ENCODE measurements around the gene PRPF19. TPM values are rescaled to one million over a fixed set of nuclear protein-coding genes. Genes with fewer than 3 reads are reported as not detected.

Gene PRPF19
- total RNA-seq, 2 donors from 2014 or later = 66.7 to 87.5 TPM

DNA sequence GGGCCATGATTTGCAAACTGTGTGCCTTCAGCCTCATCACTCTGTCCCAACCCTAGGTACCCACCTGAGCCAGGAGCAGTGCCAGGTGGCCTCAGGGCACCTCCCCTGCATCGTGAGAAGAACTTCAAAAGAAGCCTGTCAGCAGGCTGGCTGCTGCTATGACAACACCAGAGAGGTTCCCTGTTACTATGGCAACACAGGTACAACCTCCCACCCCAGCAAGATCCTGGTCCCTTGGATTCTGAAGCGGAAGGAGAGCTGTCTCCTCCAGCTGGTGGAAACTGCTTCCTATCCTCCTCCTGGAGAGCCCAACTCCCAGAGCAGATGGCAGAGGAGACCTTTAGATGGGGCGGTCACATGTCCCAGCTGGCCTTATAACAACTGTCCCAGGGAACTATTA is 36.1 kb downstream of the PRPF19 start:
- DNase-seq = no peak
- Mint-ChIP-seq H3K36me3 (ENCODE audit: low read depth) (no peaks in the 10 kb centered on the region), H3K4me1 (peaks cover 6% of the 10 kb centered on the region), H3K27me3 (peaks cover 7% of the 10 kb centered on the region), H3K27ac (no peak overlapping the region), H3K4me3 (no peak overlapping the region)
- ATAC-seq = no peak
- no peaks in the 10 kb centered on the region for H3K9me3 ChIP-seq (ENCODE audit: control insufficient read depth, low read length, poor library complexity, severe bottlenecking)

DNA sequence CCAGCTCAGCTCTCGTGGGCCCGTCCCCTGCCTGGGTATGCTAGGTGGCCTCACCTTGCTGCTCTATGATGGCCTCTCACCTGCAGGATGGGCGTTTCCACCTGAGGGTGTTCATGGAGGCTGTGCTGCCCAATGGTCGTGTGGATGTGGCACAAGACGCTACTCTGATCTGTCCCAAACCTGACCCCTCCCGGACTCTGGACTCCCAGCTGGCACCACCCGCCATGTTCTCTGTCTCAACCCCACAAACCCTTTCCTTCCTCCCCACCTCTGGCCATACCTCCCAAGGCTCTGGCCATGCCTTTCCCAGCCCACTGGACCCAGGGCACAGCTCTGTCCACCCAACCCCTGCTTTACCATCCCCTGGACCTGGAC is 36.9 kb downstream of the PRPF19 start:
- H3K36me3 Mint-ChIP-seq (ENCODE audit: low read depth) = no peaks in the 10 kb centered on the region
- H3K4me1 Mint-ChIP-seq = peaks cover 6% of the 10 kb centered on the region
- no peaks in the 10 kb centered on the region for H3K9me3 ChIP-seq (ENCODE audit: control insufficient read depth, low read length, poor library complexity, severe bottlenecking)
- no peak overlapping the region for H3K4me3 Mint-ChIP-seq
- no peak overlapping the region for H3K27ac Mint-ChIP-seq
- ATAC-seq (no peak), DNase-seq (no peak)
- H3K27me3 Mint-ChIP-seq = peaks cover 7% of the 10 kb centered on the region

DNA sequence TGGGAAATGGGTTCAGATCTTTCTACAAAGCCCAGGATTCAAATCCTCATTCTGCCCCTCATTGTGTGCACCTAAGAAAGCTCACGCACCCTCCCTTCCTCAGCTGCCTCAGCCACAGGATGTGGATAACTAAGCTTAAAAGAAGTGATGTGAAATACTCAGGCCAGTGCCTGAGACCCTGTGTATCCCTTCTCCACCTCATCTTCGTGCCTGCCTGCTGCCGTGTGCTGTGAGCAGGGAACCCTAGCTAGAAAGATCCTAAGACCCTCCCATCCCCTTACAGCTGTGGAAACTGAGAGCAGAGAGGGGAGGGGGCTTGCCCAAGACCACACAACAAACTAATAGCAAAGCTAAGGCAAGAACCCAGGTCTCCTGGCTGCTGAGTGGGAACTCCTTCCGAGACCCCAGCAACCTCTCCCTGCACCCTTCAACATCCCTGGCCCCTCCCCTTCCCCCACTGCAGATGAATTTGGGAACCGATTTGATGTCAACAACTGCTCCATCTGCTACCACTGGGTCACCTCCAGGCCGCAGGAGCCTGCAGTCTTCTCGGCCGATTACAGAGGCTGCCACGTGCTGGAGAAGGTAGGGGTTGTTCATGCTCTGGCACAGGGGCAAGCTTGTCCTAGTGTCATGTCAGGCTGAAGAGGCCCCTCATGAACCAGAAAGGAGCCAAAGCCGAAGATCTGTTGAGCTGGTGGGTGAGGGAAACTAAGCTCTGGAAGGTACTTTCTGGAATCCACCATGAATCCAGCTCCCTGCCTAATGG is 37.5 kb downstream of the PRPF19 start:
- DNase-seq (no peak), ATAC-seq (no peak)
- Mint-ChIP-seq H3K4me3 (peak overlapping the region; percentile 12), H3K27me3 (peaks cover 7% of the 10 kb centered on the region), H3K36me3 (ENCODE audit: low read depth) (no peaks in the 10 kb centered on the region), H3K4me1 (peaks cover 6% of the 10 kb centered on the region), H3K27ac (no peak overlapping the region)
- H3K9me3 ChIP-seq (ENCODE audit: control insufficient read depth, low read length, poor library complexity, severe bottlenecking) = no peaks in the 10 kb centered on the region

DNA sequence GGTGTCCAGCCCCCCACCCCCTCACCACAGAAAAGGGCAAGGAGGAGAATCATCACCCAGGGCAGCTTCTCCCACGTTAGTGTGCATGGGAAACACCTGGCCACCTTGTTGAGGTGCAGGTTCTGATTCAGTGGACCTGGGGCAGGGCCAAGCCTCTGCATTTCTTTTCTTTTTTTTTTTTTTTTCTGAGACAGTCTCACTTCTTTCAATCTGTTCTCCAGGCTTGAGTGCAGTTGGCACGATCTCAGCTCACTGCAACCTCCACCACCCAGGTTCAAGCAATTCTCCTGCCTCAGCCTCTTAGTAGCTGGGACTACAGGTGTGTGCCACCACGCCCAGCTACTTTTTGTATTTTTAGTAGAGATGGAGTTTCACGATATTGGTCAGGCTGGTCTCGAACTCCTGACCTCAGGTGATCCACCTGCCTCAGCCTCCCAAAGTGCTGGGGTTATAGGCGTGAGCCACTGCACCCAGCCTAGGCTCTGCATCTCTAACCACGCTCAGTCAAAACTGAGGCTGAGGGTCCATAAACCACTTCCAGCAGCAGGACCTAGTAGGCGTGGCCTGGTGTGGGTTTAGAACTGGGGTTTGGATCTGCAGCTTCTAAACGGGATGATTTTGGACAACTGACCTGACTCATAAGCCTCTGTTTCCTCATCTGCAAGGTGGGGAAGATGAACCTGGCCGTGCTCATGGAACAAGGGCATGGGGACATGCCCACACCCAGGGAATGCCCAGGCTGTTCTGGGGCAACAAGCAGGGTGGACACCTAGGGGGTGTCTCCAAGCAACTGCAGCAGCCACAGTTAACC is 38.3 kb downstream of the PRPF19 start:
- Mint-ChIP-seq H3K36me3 (ENCODE audit: low read depth) (no peaks in the 10 kb centered on the region), H3K27me3 (peaks cover 7% of the 10 kb centered on the region), H3K27ac (no peak overlapping the region), H3K4me1 (peaks cover 5% of the 10 kb centered on the region), H3K4me3 (no peak overlapping the region)
- ATAC-seq = no peak
- H3K9me3 ChIP-seq (ENCODE audit: control insufficient read depth, low read length, poor library complexity, severe bottlenecking) = no peaks in the 10 kb centered on the region
- no peak for DNase-seq

DNA sequence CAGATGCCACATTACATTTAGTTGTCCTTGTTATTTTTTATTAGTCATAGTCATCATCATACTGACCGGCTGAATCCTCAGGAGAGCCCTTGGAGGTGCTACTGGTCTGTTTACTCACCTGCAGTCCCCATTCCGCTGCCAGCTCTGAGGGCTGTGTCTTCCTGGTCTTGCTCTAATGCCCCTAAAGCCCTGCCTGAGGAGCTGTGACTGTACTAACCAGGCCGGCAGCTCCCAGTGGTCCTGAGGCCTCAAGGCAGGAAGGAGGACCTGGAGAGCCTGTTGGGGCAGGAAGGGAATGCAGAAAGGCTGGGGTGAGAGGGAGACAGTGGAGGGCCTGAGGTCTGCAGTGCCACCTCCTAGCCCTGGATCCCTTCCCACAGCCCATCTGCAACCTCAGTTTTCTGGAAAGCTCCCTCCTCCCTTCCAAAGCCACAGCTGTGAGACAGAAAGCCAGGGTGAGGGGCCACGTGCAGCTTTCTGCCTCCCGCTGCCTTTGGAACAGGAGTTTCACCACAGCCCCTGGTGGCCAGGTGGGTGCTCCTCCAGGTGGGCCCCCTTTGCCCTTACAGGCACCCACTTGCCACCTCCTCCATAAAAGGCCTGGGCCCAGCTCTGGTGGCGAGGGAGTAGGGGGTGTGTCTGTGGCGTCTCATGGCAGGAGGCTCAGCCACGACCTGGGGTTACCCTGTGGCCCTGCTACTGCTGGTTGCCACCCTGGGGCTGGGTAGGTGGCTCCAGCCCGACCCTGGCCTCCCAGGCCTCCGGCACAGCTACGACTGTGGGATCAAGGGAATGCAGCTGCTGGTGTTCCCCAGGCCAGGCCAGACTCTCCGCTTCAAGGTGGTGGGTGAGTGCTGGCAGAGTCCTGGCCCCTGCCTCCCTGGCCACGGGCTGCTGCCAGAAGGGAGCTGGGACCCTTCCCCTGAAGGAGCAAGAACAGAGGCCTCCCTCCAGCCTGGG is 39.2 kb downstream of the PRPF19 start, which contains the start of gene ZP1:
Gene ZP1 (plus strand): TSS at position 632 of the 960 bp plus-strand sequence. CDS start 20 bp downstream, at position 652.
- H3K4me3 Mint-ChIP-seq = no peak within 1 kb of the TSS
- H3K27ac Mint-ChIP-seq = peak within 1 kb of the TSS; percentile 21
- peaks cover 7% of the 10 kb centered on the region for H3K27me3 Mint-ChIP-seq
- no peaks in the 10 kb centered on the region for H3K9me3 ChIP-seq (ENCODE audit: control insufficient read depth, low read length, poor library complexity, severe bottlenecking)
- ATAC-seq = no peak
- no peak for DNase-seq
- H3K36me3 Mint-ChIP-seq (ENCODE audit: low read depth) = no peaks in the 10 kb centered on the region
- peaks cover 4% of the 10 kb centered on the region for H3K4me1 Mint-ChIP-seq

DNA sequence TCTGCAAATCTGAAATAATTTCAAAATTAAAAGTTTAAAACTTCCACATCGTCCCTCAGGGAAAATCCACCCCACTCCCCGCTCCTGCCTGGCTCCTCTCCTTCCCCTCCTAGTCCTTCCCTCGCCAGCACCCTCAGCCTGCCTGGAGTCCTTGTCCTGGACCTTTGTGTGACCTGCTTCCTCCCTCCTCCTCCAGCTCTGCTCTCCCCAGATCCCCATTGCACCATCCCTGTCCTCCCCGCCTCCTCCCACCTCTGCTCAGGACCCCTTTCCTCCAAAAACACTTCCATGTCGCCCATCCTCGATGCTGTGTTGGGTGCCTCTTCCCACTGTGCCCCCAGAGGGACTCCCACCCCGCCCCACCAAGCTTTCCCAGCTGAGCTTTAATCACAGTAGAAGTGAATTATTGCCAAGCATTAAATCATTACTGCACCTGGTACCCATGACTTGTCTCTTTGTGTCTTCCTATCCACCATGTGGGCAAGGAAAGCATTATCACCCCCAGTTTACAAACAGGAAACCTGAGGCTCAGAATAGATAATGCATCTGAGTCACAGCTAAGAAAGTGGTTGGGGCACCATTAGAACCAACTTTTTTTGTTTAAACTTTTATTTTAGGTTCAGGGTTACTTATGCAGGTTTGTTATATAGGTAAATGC is 41.4 kb downstream of the PRPF19 start:
- no peak overlapping the region for H3K4me3 Mint-ChIP-seq
- no peak for DNase-seq
- no peak overlapping the region for H3K27ac Mint-ChIP-seq
- H3K9me3 ChIP-seq (ENCODE audit: control insufficient read depth, low read length, poor library complexity, severe bottlenecking) = no peaks in the 10 kb centered on the region
- peaks cover 7% of the 10 kb centered on the region for H3K27me3 Mint-ChIP-seq
- no peak for ATAC-seq
- peaks cover 4% of the 10 kb centered on the region for H3K4me1 Mint-ChIP-seq
- H3K36me3 Mint-ChIP-seq (ENCODE audit: low read depth) = no peaks in the 10 kb centered on the region

DNA sequence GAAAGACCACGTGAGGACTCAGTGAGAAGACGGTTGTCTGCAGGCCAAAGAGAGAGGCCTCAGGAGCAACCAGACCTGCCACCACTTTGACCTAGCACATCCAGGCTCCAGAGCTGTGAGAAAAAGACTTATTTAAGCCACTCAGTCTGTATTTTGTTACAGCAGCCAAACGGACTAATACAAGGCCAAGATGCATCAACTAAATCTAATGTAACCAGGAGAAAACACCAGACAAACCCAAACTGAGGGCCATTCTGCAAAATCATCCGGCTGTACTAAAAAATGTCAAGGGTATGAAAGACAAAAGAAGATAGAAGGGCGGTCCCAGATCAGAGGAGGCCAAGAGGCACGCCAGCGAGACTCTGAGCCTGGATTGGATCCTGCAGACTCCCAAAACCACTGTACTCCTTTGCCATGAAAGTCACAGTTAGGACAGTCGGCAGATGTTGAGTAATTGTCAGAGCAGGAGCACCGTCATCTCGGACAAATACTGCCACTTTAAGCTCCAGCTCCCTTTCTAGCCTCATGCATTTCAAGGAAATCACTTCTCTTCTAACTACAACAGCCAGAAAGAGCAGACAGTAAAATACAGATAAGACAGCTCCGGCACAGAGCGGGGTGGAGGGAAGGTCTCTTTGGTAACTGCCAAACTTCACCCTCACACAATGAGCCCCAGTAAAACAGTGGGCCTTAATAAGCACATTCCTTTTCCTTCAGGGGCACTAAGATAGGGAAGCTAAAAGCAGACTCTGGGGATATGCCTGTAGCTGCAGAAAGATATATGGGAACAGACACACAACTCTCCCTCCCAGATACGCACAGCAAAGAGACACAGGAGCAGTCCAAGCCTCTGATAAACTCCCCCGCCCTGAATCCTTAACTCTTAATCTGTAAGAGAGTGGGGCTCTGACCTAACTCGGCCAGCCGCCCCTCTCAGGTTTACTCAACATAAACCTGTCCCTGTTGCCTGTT is 42.5 kb downstream of the PRPF19 start:
- no peak overlapping the region for H3K27ac Mint-ChIP-seq

DNA sequence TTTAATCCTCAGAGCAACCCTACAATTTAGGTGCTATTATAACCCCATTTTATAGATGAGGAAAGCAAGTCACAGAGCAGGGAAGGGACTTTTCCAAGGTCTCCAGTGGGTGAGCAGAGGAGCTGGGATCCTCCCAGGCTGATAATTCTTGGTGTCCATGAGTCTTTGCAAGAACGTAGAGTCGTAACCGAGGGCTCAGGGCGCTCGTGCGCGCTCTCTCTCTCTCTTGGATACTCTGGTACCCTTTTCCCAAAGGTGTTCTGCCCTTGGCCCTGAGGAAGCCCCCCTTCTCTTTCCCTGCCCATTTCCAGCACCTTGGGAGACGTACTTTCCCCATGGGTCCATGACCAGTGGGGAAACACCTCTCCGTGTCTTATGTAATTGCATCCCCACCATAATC is 44.2 kb downstream of the PRPF19 start:
- no peak for DNase-seq
- H3K9me3 ChIP-seq (ENCODE audit: control insufficient read depth, low read length, poor library complexity, severe bottlenecking) = no peaks in the 10 kb centered on the region
- no peak for ATAC-seq
- H3K4me3 Mint-ChIP-seq = no peak overlapping the region
- H3K36me3 Mint-ChIP-seq (ENCODE audit: low read depth) = no peaks in the 10 kb centered on the region
- no peaks in the 10 kb centered on the region for H3K27me3 Mint-ChIP-seq
- H3K4me1 Mint-ChIP-seq = peaks cover 5% of the 10 kb centered on the region
- H3K27ac Mint-ChIP-seq = no peak overlapping the region

More for the DNA sequence above, 42.5 kb downstream of the PRPF19 start:
- DNase-seq (no peak), ATAC-seq (no peak)
- no peaks in the 10 kb centered on the region for H3K4me1 Mint-ChIP-seq
- no peaks in the 10 kb centered on the region for H3K36me3 Mint-ChIP-seq (ENCODE audit: low read depth)
- no peaks in the 10 kb centered on the region for H3K9me3 ChIP-seq (ENCODE audit: control insufficient read depth, low read length, poor library complexity, severe bottlenecking)
- no peak overlapping the region for H3K4me3 Mint-ChIP-seq
- H3K27me3 Mint-ChIP-seq = no peaks in the 10 kb centered on the region

DNA sequence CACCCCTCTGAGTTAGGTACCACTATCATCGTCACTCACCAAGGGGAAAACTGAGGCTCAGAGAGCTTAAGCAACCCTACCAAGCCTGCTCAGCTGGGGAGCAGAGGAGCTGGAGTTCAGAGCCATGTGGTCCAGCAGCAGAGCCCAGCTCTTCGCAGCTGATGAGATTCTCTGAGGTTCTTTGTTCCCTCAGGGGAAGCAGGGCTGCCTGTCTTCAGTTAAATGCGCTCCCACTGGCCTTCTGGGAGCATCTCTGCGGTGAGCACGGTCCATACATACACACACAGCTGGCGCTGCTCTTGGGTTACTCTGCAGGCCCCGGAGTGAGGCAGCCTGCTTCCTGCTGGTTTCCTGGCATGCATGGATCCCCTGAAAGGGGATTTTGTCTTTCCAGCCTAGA is 45.4 kb downstream of the PRPF19 start:
- no peak overlapping the region for H3K4me3 Mint-ChIP-seq
- no peaks in the 10 kb centered on the region for H3K27me3 Mint-ChIP-seq
- no peaks in the 10 kb centered on the region for H3K9me3 ChIP-seq (ENCODE audit: control insufficient read depth, low read length, poor library complexity, severe bottlenecking)
- H3K27ac Mint-ChIP-seq = no peak overlapping the region
- ATAC-seq (no peak), DNase-seq (no peak)
- no peaks in the 10 kb centered on the region for H3K36me3 Mint-ChIP-seq (ENCODE audit: low read depth)
- H3K4me1 Mint-ChIP-seq = peaks cover 5% of the 10 kb centered on the region

DNA sequence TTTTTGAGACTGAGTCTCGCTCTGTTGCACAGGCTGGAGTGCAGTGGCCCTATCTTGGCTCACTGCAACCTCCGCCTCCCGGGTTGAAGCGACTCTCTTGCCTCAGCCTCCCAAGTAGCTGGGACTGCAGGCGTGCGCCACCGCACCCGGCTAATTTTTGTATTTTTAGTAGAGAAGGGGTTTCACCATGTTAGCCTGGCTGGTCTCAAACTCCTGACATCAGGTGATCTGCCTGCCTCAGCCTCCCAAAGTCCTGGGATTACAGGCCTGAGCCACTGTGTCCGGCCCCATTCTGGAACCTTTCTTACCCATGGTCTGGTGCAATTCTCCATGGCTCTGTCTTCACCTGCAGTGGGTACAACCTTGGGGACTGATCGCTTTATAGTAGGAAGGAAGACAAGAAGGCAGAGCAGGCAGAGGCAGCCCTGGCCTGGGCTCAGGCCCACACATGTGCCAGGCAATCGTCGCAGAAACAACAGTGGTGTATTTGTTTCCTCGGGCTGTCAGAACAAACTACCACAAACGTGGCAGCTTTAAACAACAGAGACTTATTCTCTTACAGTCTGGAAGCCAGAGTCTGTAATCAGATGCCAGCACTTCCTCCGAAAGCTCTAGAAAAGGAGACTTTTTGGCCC is 46.7 kb downstream of the PRPF19 start:
- H3K27me3 Mint-ChIP-seq = no peaks in the 10 kb centered on the region
- H3K4me3 Mint-ChIP-seq = no peak overlapping the region
- DNase-seq = no peak
- no peaks in the 10 kb centered on the region for H3K9me3 ChIP-seq (ENCODE audit: control insufficient read depth, low read length, poor library complexity, severe bottlenecking)
- peak overlapping the region; percentile 47 for H3K27ac Mint-ChIP-seq
- peaks cover 5% of the 10 kb centered on the region for H3K4me1 Mint-ChIP-seq
- no peak for ATAC-seq
- no peaks in the 10 kb centered on the region for H3K36me3 Mint-ChIP-seq (ENCODE audit: low read depth)

DNA sequence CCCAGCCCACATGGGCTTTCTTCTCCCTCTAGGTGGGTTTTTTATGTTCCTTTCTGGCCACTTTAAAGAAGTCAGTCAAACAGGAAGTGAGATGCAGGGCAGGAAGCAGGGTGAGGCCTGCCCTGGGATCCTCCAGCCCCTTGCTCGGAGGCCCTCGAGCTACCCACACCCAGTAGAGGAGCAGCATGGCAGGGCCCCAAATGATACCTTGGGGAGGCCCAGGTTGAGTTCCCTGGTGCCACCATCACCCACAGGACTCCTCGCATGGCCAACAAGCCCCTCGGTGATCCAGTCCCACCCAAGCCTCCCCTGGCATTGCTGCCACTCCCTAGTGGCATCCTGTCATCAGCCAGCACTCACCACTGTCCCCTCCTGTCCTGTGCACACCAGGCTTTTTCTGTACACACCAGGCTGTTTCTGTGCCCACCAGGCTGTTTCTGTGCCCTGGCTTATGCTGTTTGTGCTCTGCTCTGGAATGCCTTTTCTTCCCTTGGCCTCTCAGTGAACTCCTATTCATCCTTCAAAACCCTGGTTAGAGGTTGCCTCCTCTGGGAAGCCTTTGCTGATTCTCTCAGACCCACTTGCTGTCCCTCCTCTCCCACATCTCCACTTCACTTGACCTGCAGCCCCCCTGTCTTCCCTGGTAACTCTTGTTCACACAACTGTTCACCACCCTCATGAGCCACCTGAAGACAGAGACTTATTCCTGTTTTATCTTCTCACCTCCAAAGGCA is 47.5 kb downstream of the PRPF19 start:
- Mint-ChIP-seq H3K36me3 (ENCODE audit: low read depth) (no peaks in the 10 kb centered on the region), H3K4me3 (no peak overlapping the region)
- no peak for ATAC-seq

More for the DNA sequence above, 47.5 kb downstream of the PRPF19 start:
- H3K4me1 Mint-ChIP-seq = peaks cover 5% of the 10 kb centered on the region
- H3K9me3 ChIP-seq (ENCODE audit: control insufficient read depth, low read length, poor library complexity, severe bottlenecking) = no peaks in the 10 kb centered on the region
- no peaks in the 10 kb centered on the region for H3K27me3 Mint-ChIP-seq
- peak overlapping the region; percentile 77 for H3K27ac Mint-ChIP-seq
- no peak for DNase-seq

Measured in T-helper 17 cell (primary cell).